22Rv1 (cell line): ENCODE measurements around the gene C3orf52.

Source experiments
- H3K27ac ChIP-seq: fragments of 450-650 bp; 2 replicates; pipeline ENCODE4 v1.5.1; 2017
- ZFX ChIP-seq: fragments of 450-650 bp; IDR thresholded peaks from 2 replicates; pipeline ENCODE4 v1.6.1; 2017; ENCODE audit warnings: antibody characterized with exemption, borderline replicate concordance
- TF ChIP-seq, protein P1 (sequence below): fragments of 450-650 bp; IDR thresholded peaks from 2 replicates; pipeline ENCODE4 v1.5.1; 2017; ENCODE audit warnings: mild to moderate bottlenecking

Gene C3orf52

GRCh38 chr3:112074616-112075497 is 11.3 kb upstream of the C3orf52 start:
- TF ChIP-seq, protein P1, sequence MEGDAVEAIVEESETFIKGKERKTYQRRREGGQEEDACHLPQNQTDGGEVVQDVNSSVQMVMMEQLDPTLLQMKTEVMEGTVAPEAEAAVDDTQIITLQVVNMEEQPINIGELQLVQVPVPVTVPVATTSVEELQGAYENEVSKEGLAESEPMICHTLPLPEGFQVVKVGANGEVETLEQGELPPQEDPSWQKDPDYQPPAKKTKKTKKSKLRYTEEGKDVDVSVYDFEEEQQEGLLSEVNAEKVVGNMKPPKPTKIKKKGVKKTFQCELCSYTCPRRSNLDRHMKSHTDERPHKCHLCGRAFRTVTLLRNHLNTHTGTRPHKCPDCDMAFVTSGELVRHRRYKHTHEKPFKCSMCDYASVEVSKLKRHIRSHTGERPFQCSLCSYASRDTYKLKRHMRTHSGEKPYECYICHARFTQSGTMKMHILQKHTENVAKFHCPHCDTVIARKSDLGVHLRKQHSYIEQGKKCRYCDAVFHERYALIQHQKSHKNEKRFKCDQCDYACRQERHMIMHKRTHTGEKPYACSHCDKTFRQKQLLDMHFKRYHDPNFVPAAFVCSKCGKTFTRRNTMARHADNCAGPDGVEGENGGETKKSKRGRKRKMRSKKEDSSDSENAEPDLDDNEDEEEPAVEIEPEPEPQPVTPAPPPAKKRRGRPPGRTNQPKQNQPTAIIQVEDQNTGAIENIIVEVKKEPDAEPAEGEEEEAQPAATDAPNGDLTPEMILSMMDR: no peak
- TF ChIP-seq ZFX: no peak
- peak overlapping the region; percentile 47 for H3K27ac ChIP-seq

DNA sequence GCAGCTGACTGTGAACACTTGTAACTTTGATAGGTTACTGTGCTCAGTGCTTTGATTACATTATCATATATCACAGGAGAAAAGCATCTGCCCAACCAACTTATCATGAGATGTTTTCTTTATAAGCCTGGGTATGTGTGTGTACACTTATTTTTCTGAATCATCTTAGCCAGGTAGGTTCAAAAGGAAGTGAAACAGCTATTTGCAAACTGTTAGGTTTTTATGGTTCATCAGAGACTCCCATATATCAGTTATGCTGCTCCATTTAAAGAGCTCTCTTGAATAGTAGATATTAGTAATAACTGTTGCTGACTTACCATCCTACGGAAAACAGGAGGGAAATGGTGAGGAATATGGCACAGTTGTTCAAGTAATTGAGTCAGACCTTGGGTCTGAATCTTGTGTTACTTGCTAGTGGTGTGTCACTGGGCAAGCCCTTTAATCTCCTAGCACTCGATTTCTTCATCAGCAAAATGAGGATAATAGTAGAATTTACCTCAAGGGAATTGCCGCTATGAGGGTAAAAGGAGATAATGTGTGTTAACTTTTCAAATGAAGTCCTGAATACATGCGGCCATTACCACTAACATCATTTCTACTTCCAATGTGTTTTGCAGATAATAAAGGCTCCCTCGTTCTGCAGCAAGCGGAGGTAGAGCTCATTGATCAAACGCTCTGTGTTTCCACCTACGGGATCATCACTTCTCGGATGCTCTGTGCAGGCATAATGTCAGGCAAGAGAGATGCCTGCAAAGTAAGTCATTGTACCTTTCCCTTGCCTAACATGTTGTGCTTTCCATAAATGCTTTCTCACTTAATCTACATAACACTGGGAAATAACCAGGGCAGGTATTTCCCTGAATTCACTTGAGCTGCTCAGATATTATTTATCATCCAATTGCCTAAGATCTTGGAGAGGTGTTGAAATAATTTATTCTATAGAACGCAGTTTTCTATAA is 7.8 kb upstream of the C3orf52 start:
- no peak for TF ChIP-seq ZFX
- TF ChIP-seq, protein P1: no peak
- no peak overlapping the region for H3K27ac ChIP-seq

- H3K27ac ChIP-seq: no peak overlapping the region
- TF ChIP-seq, protein P1: no peak
- TF ChIP-seq ZFX: no peak
Observed at GRCh38 chr3:112083239-112083638, 3.0 kb upstream of the C3orf52 start.

GRCh38 chr3:112084980-112085705 is 1.0 kb upstream of the C3orf52 start:
- no peak overlapping the region for H3K27ac ChIP-seq
- TF ChIP-seq, protein P1: no peak
- TF ChIP-seq ZFX: no peak

DNA sequence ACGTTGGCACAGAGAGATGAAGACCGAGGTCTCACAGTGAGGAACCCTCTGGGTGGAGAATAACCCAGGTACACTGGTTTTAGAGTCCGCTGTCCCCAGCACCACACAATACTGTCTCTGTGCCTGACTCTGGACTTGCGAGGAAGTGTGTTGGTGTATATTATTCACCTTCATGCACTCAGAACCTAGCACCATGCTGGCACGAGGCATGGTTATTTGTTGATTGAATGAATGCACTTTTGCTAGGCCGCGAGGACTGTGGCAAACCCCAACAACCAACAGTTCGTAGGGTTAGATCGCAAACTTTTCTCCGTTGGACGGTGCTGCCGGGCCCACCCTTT is 484 bp upstream of the C3orf52 start:
- H3K27ac ChIP-seq: peak overlapping the region; percentile 56; the same call in 1 of the 2 replicates
- TF ChIP-seq, protein P1: no peak
- TF ChIP-seq ZFX: no peak

- TF ChIP-seq, protein P1: no peak
- no peak for TF ChIP-seq ZFX
- H3K27ac ChIP-seq: peak overlapping the region; percentile 56; the same call in 1 of the 2 replicates
Observed at GRCh38 chr3:112086875-112087524, 811 bp downstream of the C3orf52 start.
